ENCODE results near the gene GAMT.

Gene GAMT

DNA sequence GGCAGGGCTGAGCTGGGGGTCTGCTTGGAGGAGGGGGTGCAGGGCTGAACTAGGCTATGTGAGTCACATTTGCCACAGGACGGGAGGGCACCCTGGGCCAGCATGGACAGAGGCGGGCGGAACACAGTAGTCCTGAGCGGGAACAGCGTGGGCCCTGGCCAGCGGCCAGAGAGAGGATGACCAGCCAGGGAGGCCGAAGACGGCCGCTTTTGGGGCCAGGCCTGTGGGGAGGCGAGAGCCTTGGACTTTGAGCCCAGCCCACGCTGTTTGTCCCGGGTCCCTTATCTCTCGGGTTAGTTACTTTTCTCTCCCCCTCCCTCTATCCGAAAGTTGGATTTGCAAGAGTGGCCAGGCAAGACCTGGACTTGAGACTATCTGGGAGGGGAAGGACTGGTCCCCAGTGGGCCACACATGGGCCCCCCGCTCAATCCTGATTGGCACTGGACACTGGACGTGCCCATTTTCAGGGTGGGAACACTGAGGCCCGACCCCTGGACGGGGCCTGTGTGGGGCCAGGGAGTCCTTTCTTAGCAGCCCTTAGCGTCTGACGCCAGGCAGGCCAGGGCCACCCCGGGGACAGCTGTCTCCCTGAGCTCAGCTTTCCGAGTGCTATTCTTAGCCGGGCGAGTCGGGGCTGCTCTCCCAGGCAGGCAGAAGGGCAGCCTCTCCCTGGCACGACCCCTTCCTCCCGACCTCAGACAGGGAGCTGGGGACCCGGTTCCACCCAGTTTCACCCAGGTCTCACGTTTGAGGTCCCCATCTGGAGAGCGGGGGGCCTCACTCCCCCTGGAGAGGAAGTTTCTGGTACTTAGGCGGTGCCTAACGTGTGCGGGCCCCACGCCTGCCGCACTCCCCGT, 833 bp downstream of the GAMT start:
- DNase-seq (ENCODE audit: low read depth), result no peak

DNA sequence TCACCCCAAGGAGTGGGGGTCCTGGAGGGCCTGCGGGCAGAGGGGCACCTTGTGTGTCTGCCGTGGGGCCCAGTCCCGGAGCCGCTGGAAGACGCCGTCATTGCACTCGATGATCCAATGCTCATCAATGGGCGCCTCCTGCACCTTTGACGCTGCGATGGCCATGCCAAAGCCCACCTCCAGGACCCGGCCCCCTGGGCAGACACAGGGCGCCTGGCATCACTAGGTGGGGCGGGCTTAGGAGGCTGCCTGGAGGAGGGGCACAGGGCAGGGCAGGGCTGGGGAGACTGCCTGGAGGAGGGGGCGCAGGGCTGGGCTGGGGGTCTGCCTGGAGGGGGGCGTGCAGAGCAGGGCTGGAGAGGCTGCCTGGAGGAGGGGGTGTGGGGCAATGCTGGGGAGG, 1.6 kb downstream of the GAMT start:
- DNase-seq (ENCODE audit: low read depth), result no peak

DNA sequence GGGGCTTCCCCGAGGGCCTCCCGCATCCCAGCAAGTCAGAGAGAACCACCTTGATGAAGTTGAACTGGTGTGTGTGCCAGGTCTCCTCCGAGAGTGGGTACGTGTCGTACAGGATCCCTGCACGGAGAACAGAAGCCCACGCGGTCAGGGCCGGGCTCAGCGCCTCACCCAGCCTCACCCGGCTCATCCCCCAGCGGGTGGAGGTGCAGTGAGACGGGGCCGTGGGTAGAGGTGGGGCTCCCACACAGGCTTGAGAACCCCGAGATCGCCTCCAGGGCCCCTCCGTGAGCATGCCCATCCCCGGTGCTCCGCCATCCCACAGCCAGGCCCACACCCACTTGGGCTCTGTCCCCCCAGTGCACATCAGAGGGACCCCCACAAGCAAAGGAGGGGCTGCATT, 2.3 kb downstream of the GAMT start:
- DNase-seq (ENCODE audit: low read depth), result no peak

DNA sequence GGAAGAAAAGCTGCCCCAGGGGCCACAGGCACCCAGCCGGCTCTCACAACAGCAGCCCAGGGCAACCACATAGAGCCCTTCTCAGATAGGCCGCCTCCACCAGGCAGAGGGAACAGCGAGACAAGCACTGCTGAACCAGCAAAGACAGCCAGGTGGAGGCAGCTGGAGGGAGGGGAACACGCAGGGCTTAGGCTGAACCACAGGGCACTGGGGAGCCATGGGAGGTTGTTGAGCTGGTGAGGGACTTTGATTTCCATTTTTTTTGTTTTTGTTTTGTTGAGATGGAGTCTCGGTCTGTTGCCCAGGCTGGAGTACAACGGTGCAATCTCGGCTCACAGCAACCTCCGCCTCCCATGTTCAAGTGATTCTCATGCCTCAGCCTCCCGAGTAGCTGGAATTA, 3.5 kb downstream of the GAMT start:
- no peak for DNase-seq (ENCODE audit: low read depth)

DNA sequence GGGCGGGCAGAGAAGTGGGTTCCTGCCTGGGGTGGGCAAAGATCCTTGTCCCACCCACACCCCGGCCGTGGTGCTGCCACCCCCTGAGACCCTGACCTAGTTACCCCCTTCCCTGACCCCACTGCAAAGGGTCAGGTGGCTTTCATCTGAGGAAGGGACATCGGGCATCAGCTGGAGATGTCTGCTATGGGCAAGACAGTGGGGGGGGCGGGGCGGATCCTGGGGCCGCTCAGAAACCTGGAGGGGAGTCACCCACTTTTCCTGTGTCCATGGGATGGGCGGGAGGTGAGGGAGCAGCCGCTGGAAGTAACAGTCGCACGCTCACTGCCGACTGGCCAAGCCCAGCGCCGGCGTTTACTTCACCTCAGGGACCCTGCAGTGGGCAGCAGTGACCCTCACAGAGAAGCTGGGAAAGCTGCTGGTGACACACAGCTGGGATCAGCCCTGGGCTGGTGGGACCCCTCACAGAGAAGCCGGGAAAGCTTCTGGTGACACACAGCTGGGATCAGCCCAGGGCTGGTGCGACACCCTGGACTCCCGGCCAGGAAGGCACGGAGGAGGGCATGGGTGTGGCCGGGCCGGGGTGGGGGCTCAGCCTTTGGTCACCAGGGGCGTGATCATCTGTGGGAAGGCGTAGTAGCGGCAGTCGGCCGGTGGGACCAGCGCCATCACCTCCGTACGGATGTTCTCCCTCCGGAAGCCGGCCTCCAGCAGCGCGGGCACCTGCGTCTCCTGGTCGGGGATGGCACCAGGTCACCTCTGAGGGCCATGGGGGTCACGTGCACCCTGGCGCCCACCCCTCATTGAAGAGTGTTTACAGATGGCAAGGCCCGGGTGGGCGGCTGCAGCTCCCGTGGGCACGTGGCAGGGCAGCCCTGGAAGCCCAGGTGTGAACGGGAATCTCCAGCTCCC, 4.3 kb downstream of the GAMT start:
- no peak for DNase-seq (ENCODE audit: low read depth)

DNA sequence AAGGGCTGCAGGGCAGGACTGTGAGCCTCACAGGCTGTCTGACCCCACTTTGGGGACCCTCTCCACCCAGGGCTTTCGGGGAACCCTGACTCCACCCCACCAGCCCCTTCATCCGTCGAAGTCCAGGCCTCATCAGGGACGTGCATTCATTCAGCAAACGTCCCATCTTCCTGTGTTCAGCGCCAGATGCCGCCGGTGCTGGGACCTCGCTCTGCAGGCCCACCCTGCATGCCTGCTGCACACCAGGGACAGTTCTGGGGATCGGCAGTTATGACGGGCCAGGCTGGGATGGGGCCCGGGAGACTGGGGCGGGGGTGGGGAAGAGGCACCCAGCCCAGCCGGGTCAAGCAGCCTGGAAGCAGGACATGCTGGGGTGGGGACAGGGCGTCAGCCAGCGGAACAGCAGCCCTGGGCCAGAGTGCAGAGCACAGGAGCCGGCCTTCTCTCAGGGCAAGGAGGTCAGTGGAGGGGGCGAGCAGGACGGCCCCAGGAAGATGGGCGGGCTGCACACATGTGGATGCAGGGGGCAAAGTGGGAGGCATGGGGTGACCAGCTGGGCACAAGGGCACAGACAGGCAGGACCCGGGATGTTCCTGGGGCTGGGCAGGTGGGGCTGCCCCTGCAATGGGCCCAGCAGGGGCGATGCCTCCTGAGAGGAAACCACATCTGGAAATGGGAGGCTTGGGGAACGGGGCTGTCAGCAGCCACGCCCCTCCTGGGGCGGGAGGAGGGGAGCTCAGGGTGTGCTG, 5.1 kb downstream of the GAMT start:
- DNase-seq (ENCODE audit: low read depth), result no peak

DNA sequence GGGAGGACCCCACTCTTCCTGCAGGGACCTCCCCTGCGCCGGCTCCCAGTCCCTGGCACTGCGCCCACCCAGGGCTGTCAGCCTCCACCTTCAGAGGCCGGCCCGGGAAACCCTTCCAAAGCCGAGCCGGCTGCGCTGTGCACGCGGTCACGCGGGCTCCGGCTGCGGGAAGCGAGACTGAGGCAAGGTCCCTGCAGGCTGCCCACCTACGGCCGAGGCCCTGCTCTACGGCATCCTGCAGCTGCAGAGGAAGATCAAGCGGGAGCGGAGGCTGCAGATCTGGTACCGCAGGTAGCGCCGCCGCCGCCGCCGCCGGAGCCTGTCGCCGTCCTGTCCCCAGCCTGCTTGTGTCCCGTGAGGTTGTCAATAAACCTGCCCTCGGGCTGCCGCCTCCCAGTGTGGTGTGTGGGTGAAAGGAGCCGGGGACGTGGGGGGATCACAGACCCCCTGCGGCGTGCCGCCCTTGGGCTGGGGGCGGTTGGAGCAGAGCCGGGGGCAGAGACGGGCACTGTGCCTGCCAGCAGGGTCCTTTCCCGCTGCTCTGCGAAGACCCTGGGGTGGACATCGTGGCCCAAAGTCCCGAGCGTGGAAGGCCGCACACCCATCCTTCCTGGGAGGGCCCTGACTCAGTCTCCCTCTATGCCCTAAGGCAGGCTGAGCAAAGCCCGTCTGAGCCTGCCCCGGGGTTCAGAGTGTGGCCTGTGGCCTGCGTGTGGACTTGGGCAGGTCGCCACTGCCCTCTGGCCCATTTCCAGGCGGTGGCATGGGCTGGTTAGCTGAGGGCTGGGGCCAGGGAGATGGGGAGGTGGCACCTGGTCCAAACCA, 5.9 kb downstream of the GAMT start:
- DNase-seq (ENCODE audit: low read depth), result no peak

DNA sequence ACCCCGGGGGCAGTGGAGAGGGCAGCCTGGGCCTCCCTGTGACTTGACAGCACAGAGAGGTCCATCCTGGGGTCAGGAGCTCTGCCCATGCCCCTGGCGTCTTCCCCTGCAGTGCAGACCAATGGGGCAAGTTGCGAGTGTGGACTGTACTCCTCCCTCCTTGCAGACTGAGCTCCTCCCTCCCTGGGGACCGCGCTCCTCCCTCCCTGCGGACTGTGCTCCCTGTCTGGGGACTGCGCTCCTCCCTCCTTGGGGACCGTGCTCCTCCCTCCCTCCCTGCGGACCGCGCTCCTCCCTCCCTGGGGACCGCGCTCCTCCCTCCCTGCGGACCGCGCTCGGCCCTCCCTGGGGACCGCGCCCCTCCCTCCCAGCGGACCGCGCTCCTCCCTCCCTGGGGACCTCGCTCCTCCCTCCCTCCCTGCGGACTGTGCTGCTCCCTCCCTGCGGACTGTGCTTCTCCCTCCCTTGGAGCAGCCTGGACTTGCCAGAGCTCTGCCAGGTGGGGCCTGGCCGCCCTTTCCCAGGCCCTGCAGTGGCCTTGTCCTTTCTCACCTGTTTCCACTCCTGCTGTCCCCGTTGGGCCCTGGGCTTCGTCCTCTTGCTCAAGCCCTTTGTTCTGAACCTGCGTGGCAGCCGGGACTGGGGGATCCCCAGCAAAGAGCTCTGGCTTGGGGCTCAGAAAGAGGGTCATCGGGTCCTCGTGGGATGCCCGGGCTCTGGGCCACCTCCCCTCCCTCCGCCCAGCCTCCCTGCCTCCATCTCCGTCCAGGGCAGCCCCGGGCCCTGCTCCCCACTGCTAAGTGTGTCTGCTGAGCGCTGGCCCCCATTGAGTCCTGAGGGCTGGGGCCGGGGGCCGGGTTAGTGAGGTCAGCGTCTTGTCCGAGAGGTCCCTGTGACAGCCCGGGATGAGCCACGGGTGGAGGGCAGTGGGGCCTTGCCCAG, 6.8 kb downstream of the GAMT start:
- DNase-seq (ENCODE audit: low read depth), result no peak

DNA sequence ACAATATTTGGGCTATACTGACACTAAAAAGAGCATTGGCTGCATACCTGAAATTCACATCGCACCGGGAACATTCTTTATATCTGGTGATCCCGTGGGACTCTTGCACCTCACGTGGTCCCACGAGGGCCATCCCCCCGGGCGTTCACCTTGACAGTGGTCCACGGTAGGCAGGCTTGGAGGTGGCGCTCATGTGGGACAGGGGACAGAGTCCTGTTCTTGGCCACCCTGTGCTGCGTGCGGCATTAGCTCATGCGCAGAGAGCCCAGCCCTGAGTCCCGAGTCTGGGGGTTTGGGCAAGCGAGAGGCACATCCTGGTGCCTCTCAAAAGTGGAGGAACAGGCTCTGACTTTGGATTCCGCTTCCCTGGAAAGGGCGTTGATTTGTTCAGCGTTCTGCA, 7.5 kb downstream of the GAMT start:
- no peak for DNase-seq (ENCODE audit: low read depth)

DNA sequence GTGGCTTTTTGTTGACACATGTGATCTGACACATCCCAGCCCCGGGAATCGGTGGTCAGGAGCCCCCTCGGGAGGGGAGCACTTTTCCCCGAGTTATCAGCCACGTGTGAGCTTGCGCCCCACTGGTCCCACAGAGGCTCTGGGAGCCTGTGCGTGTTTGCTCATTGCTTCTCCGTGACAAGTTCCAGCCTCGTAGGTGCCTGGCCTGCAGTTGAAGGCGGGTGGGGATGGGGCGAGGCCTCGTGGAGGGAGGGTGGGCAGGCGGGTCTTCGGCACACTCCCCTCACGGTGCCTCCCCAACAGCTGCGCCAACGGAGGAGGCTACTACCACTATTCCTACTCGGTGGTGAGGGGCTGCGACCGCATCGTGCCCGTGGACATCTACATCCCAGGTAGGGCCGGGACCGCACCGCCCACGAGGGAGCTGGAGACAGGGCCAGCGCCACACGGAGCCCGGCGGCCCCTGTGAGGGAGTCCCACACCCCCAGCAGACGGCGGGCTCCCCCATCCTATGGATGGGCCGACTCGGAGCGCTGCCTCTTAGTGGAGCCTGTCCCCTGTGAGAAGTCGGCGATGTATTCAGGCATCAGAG, 8.3 kb downstream of the GAMT start:
- DNase-seq (ENCODE audit: low read depth), result no peak

DNA sequence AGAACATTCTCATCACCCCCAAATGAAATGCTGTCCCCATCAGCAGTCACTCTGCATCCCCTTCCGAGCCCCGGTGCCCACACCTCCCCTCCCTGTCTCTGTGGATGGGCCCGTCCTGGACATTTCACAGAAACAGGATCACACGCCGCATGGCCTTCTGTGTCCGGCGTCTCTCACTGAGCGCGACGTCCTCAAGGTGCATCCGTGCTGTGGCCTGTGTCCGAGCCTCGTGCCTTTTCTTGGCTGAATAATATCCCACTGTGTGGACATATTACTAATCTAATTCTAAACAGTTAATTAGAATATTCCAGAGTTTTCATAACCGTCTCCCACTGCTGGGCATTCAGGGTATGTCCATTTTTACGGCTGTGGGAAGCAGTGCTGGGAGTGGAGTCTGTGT, 8.9 kb downstream of the GAMT start:
- DNase-seq (ENCODE audit: low read depth), result no peak

DNA sequence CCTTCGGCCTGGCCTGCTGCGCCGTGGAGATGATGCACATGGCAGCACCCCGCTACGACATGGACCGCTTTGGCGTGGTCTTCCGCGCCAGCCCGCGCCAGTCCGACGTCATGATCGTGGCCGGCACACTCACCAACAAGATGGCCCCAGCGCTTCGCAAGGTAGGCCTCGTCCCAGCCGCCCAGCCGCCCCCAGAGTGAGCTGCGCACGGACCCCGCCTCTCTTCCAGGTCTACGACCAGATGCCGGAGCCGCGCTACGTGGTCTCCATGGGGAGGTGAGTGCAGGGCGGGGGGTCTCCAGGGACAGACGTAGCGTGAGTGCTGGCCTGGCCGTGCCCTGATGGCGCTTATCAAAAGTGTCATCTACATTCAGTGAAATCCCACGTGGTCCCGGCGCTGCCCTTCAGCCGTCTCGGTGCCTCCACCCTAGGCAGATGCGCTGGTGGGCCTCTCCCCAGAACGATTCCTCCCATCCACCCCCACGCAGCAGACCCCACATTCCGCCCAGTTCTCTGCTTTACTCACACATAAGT, 10.4 kb downstream of the GAMT start:
- no peak for DNase-seq (ENCODE audit: low read depth)

DNA sequence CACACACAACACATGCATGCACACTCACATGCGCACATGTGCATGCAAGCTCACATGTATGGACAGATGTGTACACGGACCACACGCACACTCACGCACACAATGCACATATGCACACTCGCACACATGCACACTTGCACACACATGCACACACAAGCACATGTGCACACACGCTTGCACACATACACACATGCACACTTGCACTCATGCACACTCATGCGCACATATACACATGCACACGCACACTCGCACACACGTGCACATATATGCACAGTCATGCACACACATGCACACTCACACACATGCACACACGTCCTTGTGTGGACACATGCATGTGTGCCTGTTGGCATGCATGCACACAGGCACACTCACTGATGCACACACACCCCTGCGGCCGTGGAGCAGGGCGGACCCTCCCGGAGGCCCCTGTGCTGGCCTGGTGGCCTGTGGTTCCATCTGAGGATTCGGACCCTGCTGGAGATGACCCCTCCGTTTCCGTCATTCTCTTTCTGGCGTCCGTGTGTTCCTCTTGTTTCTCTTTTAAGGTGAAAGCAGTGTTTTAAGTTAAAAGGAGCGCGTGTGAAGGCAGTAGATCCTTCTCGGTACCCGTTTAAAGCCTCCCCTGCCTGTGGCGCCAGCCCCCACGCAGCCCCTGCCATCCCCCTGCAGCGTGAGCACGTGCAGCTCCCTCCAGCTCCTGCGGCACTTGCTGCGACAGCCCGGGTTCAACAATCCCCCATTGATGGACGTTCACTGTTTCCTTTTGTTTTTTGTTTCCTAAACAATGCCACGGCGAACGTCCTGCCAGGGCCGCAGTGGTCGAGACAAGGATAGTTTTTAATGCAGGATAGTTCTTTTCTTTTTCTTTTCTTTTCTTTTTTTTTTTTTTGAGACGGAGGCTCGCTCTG, 12.1 kb downstream of the GAMT start:
- DNase-seq (ENCODE audit: low read depth), result no peak

DNA sequence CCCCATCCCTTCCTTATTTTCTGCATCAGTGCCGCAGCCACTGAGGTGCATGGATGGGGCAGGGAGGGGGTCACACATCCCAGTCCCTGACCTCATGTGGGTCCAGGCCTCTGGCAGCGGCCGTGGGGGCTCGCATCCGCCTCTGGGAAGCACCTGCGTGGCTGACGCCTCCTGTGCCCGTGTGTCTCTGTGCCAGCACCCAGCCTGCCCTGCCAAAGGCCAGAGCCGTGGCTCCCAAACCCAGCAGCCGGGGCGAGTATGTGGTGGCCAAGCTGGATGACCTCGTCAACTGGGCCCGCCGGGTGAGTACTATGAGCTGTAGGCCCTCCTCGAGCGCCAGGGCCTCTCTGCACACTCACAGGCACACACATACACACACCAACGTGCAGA, 12.7 kb downstream of the GAMT start:
- DNase-seq (ENCODE audit: low read depth), result no peak

DNA sequence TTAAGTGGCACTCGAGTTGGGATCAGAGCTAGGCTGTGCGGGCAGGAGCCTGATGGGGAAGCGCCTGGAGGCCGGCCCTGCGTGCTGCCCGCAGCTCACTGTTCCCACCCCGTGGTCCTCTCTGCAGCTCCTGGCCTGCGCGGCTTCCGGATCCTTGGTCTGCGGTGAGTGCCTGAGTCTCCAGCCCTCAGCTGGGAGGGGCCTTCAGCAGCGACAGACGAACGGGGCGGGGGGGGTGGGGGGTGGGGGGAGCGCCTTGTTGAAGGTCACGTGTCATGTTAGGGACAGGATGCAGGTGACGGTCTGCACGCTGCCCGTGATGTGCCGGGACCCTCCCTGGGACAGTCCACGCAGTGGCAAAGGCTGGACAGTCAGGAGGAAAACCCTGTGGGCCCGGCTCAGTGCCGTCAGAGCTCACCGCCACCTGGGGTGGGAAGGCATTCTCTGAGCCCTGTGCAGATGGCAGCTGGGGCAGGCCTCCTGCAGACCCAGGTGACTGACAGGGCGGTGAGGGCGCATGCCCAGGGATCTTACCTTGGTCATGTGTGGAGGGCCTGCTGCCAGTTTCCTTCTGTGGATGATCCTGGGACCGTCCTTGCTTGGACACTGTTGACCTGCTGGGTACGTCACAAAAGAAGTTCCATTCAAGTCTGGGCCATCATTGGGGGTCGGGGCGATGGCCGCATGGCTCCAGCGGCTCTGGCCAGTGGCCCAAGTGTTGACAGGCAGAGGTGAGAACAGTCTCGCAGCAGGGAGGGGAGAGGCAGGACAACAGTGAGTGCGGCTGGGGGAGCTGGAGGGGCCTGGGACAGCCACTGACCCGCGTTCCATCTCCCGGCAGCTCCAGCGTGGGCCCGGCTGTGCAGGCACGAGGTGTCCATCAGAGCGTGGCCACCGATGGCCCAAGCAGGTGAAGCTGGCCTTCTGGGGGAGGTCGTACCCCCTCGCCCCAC, 13.4 kb downstream of the GAMT start:
- DNase-seq (ENCODE audit: low read depth), result no peak

DNA sequence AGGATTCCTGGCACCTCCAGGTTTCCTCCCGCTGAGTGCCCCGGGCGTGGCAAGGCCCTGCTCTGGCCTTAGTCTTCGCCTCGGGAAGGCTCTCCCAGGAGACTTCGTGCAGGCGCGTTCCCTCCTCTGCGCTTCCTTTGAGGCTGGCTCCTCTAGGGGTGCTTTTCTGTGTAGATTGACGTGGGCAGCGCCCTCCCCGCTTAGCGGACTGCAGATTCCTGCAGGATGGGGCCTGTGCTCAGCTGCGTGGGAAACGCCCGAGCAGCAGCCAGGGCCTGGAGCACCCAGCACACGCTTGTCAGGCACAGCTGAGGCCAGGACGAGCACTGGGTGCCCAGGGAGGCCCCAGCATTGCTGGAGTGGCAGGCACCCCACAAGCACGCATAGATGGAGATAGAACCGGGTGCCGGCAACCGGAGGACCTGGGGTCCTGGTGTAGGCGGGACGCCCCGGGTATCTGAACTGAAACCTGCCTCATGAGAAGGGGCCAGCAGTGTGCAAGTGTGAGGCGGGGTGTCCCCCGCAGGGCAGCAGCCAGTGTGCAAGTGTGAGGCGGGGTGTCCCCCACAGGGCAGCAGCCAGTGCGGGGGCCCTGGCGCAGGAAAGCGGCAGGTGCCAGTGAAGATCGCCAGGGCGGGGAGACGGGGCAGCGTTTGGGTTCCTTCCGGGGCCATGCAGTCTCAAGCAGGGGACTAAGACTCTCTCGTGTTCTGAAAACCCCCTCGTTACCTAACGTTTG, 14.2 kb downstream of the GAMT start:
- DNase-seq (ENCODE audit: low read depth), result no peak

DNA sequence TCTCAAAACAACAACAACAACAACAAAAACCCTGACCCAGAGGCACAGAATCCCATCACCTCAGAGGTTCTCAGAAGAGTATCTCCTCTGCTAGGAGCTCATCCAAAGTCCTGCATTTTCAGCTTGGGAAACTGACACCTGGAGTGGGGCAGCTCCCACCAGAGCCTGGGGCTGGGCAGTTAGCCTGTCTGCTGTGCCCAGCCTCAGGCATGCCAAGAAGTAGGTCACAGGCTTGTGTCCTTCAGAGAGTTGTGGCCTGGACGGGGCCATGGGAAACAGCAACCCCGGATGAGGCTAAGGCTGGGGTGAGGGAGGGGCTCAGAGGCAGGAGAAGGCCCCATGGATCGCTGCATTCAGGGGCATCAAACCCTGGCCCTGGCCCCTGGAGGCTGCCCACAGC, 15.5 kb downstream of the GAMT start:
- no peak for DNase-seq (ENCODE audit: low read depth)
